K562 (cell line): ENCODE measurements around the gene EEFSEC.

Experiments used
- BRCA1 ChIP-seq, 2 experiments: fragments of 450-650 bp in 1 of 2; sonication (generic) in 1 of 2; formaldehyde crosslinking in 1 of 2; IDR thresholded peaks; 2 replicates each; pipeline versions ENCODE4 v1.5.0 to v1.6.1; 2017 to 2020; ENCODE audit warnings: mild to moderate bottlenecking in 1 of 2, missing genetic modification reagents in 1 of 2
- EZH2 ChIP-seq: IDR thresholded peaks from 2 replicates; pipeline ENCODE4 v1.6.1; 2012; ENCODE audit warnings: low read depth, mild to moderate bottlenecking, inconsistent platforms, low read length, borderline replicate concordance
- GTF2F1 ChIP-seq: IDR thresholded peaks from 2 replicates; pipeline ENCODE4 v1.6.1; 2011; ENCODE audit warnings: low read depth, low read length, improper control_type of control experiment
- HDGF ChIP-seq: fragments of 450-650 bp; IDR thresholded peaks from 2 replicates; pipeline ENCODE4 v1.6.1; 2016
- NFRKB ChIP-seq: fragments of 450-650 bp; IDR thresholded peaks from 2 replicates; pipeline ENCODE4 v1.6.1; 2016; ENCODE audit warnings: low read depth
- NR2C2 ChIP-seq, 2 experiments: fragments of 200-800 bp in 1 of 2; sonication (Bioruptor generic) in 1 of 2; sonication (generic) in 1 of 2; formaldehyde crosslinking in 1 of 2; IDR thresholded peaks; 2 replicates each; pipeline versions ENCODE4 v1.6.1 to v1.8.0; 2016 to 2022; ENCODE audit warnings: mild to moderate bottlenecking in 1 of 2, missing compliant biosample characterization in 1 of 2, missing genetic modification characterization in 1 of 2, missing genetic modification reagents in 1 of 2
- SOX6 ChIP-seq: fragments of 450-650 bp; IDR thresholded peaks from 2 replicates; pipeline ENCODE4 v1.6.1; 2014; ENCODE audit warnings: mild to moderate bottlenecking
- SRSF1 ChIP-seq: fragments of 200-400 bp; formaldehyde crosslinking; IDR thresholded peaks from 2 replicates; pipeline ENCODE4 v1.6.1; 2017; ENCODE audit warnings: mild to moderate bottlenecking, low read depth, low read length, moderate library complexity
- ZBTB5 ChIP-seq: fragments of 450-650 bp; IDR thresholded peaks from 2 replicates; pipeline ENCODE4 v1.6.1; 2017; ENCODE audit warnings: antibody characterized with exemption
- ZEB2 ChIP-seq: fragments of 450-650 bp; IDR thresholded peaks from 2 replicates; pipeline ENCODE4 v1.6.1; 2016
- TF ChIP-seq, protein P1 (sequence below), 3 experiments: IDR thresholded peaks in 2 of 3; conservative IDR thresholded peaks in 1 of 3; 2 replicates each; pipeline ENCODE4 v1.5.1; 2011 to 2012; ENCODE audit warnings: low read length in 3 of 3, mild to moderate bottlenecking in 3 of 3, control low read depth in 2 of 3, improper control_type of control experiment in 1 of 3, inconsistent platforms in 1 of 3, low read depth in 1 of 3, mixed read lengths in 1 of 3, moderate library complexity in 1 of 3; ENCODE audit not compliant: insufficient read depth in 2 of 3
- TF ChIP-seq, protein P2 (sequence below), 2 experiments: fragments of 450-650 bp in 1 of 2; sonication (generic) in 1 of 2; formaldehyde crosslinking; conservative IDR thresholded peaks; 2 replicates each; pipeline versions ENCODE4 v1.4.0 to v1.8.1; 2020 to 2022; ENCODE audit warnings: mild to moderate bottlenecking in 1 of 2, missing genetic modification reagents in 1 of 2
- TF ChIP-seq, protein P3 (sequence below): sonication (generic); formaldehyde crosslinking; IDR thresholded peaks from 2 replicates; pipeline ENCODE4 v1.8.0; 2022; ENCODE audit warnings: missing genetic modification reagents, mild to moderate bottlenecking, borderline replicate concordance

DNA sequence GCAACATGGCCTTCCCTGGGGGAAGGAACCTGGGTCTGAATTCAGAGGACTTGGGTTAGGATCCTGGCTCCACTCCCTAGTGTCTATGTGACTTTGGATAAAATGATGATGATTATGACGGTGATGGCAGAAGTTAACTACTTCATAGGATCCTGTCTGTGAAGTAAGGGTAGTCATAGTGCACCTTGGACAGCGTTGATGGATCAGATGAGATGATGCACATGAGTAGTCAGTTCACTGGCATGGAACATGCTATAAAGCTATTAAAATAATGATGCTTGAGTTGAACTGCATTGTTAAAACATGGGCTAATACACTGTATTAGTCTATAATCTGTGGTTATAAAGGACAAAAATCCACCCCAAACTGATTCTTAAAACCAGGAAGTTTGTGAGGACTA is 62.0 kb downstream of the EEFSEC start:
- TF ChIP-seq HDGF (no peak), SRSF1 (no peak), NFRKB (no peak), ZBTB5 (no peak), ZEB2 (no peak), NR2C2 (CRISPR knock-in tag; IDR thresholded peaks at IDR 0.05) (no peak), NR2C2 (tag; IDR thresholded peaks at IDR 0.05) (no peak), EZH2 (no peak), SOX6 (no peak), GTF2F1 (no peak), BRCA1 (IDR thresholded peaks at IDR 0.05) (no peak), BRCA1 (CRISPR knock-in tag; IDR thresholded peaks at IDR 0.05) (no peak)
- TF ChIP-seq, protein P1, sequence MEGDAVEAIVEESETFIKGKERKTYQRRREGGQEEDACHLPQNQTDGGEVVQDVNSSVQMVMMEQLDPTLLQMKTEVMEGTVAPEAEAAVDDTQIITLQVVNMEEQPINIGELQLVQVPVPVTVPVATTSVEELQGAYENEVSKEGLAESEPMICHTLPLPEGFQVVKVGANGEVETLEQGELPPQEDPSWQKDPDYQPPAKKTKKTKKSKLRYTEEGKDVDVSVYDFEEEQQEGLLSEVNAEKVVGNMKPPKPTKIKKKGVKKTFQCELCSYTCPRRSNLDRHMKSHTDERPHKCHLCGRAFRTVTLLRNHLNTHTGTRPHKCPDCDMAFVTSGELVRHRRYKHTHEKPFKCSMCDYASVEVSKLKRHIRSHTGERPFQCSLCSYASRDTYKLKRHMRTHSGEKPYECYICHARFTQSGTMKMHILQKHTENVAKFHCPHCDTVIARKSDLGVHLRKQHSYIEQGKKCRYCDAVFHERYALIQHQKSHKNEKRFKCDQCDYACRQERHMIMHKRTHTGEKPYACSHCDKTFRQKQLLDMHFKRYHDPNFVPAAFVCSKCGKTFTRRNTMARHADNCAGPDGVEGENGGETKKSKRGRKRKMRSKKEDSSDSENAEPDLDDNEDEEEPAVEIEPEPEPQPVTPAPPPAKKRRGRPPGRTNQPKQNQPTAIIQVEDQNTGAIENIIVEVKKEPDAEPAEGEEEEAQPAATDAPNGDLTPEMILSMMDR (IDR thresholded peaks at IDR 0.05 in 2 of 3, conservative IDR thresholded peaks at IDR 0.05 in 1 of 3; ENCODE audit: insufficient read depth in 2 of 3, low read depth in 1 of 3, low read length in 3 of 3): no peak
- TF ChIP-seq, protein P2, sequence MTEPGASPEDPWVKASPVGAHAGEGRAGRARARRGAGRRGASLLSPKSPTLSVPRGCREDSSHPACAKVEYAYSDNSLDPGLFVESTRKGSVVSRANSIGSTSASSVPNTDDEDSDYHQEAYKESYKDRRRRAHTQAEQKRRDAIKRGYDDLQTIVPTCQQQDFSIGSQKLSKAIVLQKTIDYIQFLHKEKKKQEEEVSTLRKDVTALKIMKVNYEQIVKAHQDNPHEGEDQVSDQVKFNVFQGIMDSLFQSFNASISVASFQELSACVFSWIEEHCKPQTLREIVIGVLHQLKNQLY (CRISPR knock-in tag; conservative IDR thresholded peaks at IDR 0.05): no peak
- TF ChIP-seq, protein P3, sequence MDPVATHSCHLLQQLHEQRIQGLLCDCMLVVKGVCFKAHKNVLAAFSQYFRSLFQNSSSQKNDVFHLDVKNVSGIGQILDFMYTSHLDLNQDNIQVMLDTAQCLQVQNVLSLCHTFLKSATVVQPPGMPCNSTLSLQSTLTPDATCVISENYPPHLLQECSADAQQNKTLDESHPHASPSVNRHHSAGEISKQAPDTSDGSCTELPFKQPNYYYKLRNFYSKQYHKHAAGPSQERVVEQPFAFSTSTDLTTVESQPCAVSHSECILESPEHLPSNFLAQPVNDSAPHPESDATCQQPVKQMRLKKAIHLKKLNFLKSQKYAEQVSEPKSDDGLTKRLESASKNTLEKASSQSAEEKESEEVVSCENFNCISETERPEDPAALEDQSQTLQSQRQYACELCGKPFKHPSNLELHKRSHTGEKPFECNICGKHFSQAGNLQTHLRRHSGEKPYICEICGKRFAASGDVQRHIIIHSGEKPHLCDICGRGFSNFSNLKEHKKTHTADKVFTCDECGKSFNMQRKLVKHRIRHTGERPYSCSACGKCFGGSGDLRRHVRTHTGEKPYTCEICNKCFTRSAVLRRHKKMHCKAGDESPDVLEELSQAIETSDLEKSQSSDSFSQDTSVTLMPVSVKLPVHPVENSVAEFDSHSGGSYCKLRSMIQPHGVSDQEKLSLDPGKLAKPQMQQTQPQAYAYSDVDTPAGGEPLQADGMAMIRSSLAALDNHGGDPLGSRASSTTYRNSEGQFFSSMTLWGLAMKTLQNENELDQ (CRISPR knock-in tag): no peak
